ENCODE results near the gene BST2. TPM values are rescaled to one million over a fixed set of nuclear protein-coding genes. Genes with fewer than 3 reads are reported as not detected.
A peak's percentile ranks its signal among the peaks of the same experiment; 100 is the strongest.

Gene BST2
- total RNA-seq, 2 experiments from 2014 or later, result 89.7 to 98.4 TPM

GRCh38 chr19:17414097-17414496 is 8.7 kb upstream of the BST2 start:
- ATAC-seq (no peak), DNase-seq (no peak)
- no peak overlapping the region for H3K27ac Mint-ChIP-seq
- ChIA-PET POLR2A (no interaction called here), CTCF (no interaction called here)
- peaks cover 5% of the 10 kb centered on the region for H3K36me3 Mint-ChIP-seq (ENCODE audit: low read depth)
- intact Hi-C loops (cut with micrococcal nuclease), result no loop called here
- TF ChIP-seq CTCF (IDR thresholded peaks at IDR 0.05), result no peak
- no peak overlapping the region for H3K4me3 Mint-ChIP-seq
- H3K4me1 Mint-ChIP-seq (ENCODE audit: low read depth), result peaks cover 8% of the 10 kb centered on the region
- H3K9me3 Mint-ChIP-seq, result no peaks in the 10 kb centered on the region
- no peaks in the 10 kb centered on the region for H3K27me3 Mint-ChIP-seq

GRCh38 chr19:17411801-17412200 is 6.4 kb upstream of the BST2 start:
- no peaks in the 10 kb centered on the region for H3K9me3 Mint-ChIP-seq
- intact Hi-C loops (cut with micrococcal nuclease), result no loop called here
- peaks cover 14% of the 10 kb centered on the region for H3K36me3 Mint-ChIP-seq (ENCODE audit: low read depth)
- DNase-seq (no peak), ATAC-seq (no peak)
- H3K27ac Mint-ChIP-seq, result no peak overlapping the region
- POLR2A ChIA-PET, result no interaction called here
- CTCF ChIA-PET, result interaction anchor here (0.9 to 1.1 kb wide), 2 partner anchors 8 to 66 kb away, joined by 3 read pairs; partner anchors contain the start of gene MVB12A
- H3K4me3 Mint-ChIP-seq, result no peak overlapping the region
- TF ChIP-seq CTCF (IDR thresholded peaks at IDR 0.05), result no peak
- H3K4me1 Mint-ChIP-seq (ENCODE audit: low read depth), result peaks cover 14% of the 10 kb centered on the region
- H3K27me3 Mint-ChIP-seq, result no peaks in the 10 kb centered on the region

- Mint-ChIP-seq H3K4me3 (no peak overlapping the region), H3K27me3 (no peaks in the 10 kb centered on the region), H3K4me1 (ENCODE audit: low read depth) (peaks cover 21% of the 10 kb centered on the region), H3K27ac (no peak overlapping the region), H3K9me3 (no peaks in the 10 kb centered on the region), H3K36me3 (ENCODE audit: low read depth) (peaks cover 18% of the 10 kb centered on the region)
- ATAC-seq (no peak), DNase-seq (no peak)
- CTCF ChIA-PET, result interaction anchor here (1.6 kb wide), 1 partner anchor 10 kb away, joined by 4 read pairs; the partner anchor contains the start of gene MVB12A
- no peak for TF ChIP-seq CTCF (IDR thresholded peaks at IDR 0.05)
- intact Hi-C loops (cut with micrococcal nuclease), result loop anchor here (10.0 kb wide), 1 partner anchor 45 kb away; no protein-coding TSS in a partner anchor
- POLR2A ChIA-PET, result no interaction called here
These were observed 4.6 kb upstream of the BST2 start for GRCh38 chr19:17409990-17410389.

- intact Hi-C loops (cut with micrococcal nuclease), result loop anchor here (10.0 kb wide), 1 partner anchor 48 kb away; no protein-coding TSS in a partner anchor
- peaks cover 27% of the 10 kb centered on the region for H3K4me1 Mint-ChIP-seq (ENCODE audit: low read depth)
- TF ChIP-seq CTCF (IDR thresholded peaks at IDR 0.05), result no peak
- H3K36me3 Mint-ChIP-seq (ENCODE audit: low read depth), result peaks cover 33% of the 10 kb centered on the region
- H3K9me3 Mint-ChIP-seq, result no peaks in the 10 kb centered on the region
- H3K27me3 Mint-ChIP-seq, result no peaks in the 10 kb centered on the region
- POLR2A ChIA-PET, result interaction anchor here (0.8 to 2.5 kb wide), 9 partner anchors 10 to 526 kb away, joined by 3 to 22 read pairs (median 4); partner anchors contain the start of genes ANO8, CCDC124 and MVB12A
- ATAC-seq (no peak), DNase-seq (peak; percentile 15)
- H3K27ac Mint-ChIP-seq, result peak overlapping the region; percentile 97
- CTCF ChIA-PET, result interaction anchor here (1.1 to 1.8 kb wide), 5 partner anchors 13 to 34 kb away, joined by 3 to 6 read pairs (median 4); partner anchors contain the start of gene MVB12A
- H3K4me3 Mint-ChIP-seq, result peak overlapping the region; percentile 95
These were observed 1.4 kb upstream of the BST2 start for GRCh38 chr19:17406887-17407196.

- H3K9me3 Mint-ChIP-seq, result no peaks in the 10 kb centered on the region
- CTCF ChIA-PET, result interaction anchor here (0.6 to 1.8 kb wide), 11 partner anchors 13 to 139 kb away, joined by 3 to 8 read pairs (median 4); partner anchors contain the start of genes BABAM1, DDA1 and MVB12A
- H3K4me3 Mint-ChIP-seq, result peak overlapping the region; percentile 95
- peaks cover 36% of the 10 kb centered on the region for H3K36me3 Mint-ChIP-seq (ENCODE audit: low read depth)
- ATAC-seq (peak; percentile 0), DNase-seq (peak; percentile 61)
- H3K4me1 Mint-ChIP-seq (ENCODE audit: low read depth), result peaks cover 29% of the 10 kb centered on the region
- intact Hi-C loops (cut with micrococcal nuclease), result loop anchor here (10.0 kb wide), 1 partner anchor 49 kb away; no protein-coding TSS in a partner anchor
- H3K27me3 Mint-ChIP-seq, result no peaks in the 10 kb centered on the region
- POLR2A ChIA-PET, result interaction anchor here (0.8 to 2.5 kb wide), 21 partner anchors 10 to 526 kb away, joined by 3 to 22 read pairs (median 4); partner anchors contain the start of genes ANO8, CCDC124, CCDC194 and MVB12A
- no peak for TF ChIP-seq CTCF (IDR thresholded peaks at IDR 0.05)
- H3K27ac Mint-ChIP-seq, result peak overlapping the region; percentile 97
These were observed 836 bp upstream of the BST2 start for GRCh38 chr19:17406046-17406886.
